ENCODE measurements around the gene ISCU.
"Not testable (repeated sequence)": the region's sequence is repeated elsewhere in the genome, so short reads cannot be mapped to it uniquely, and the experiment has no call there.

ISCU gene

GRCh38 chr12:108543652-108544051 is 18.7 kb upstream of the ISCU start:
- DNase-seq (ENCODE audit: low read depth): peak; percentile 82

GRCh38 chr12:108547686-108548085 is 14.7 kb upstream of the ISCU start:
- no peak for DNase-seq (ENCODE audit: low read depth)

- no peak for DNase-seq (ENCODE audit: low read depth)
Observed at GRCh38 chr12:108548954-108549521, 13.4 kb upstream of the ISCU start.

GRCh38 chr12:108551535-108551934 is 10.9 kb upstream of the ISCU start:
- peak; percentile 63 for DNase-seq (ENCODE audit: low read depth)

GRCh38 chr12:108553799-108554198 is 8.6 kb upstream of the ISCU start:
- DNase-seq (ENCODE audit: low read depth): no peak

GRCh38 chr12:108555383-108555782 is 7.0 kb upstream of the ISCU start:
- not testable (repeated sequence) for DNase-seq (ENCODE audit: low read depth)

- DNase-seq (ENCODE audit: low read depth): no peak
Observed at GRCh38 chr12:108559007-108559655, 3.3 kb upstream of the ISCU start.

GRCh38 chr12:108559748-108560147 is 2.6 kb upstream of the ISCU start:
- DNase-seq (ENCODE audit: low read depth): no peak

GRCh38 chr12:108560321-108560721 is 2.1 kb upstream of the ISCU start:
- no peak for DNase-seq (ENCODE audit: low read depth)

- DNase-seq (ENCODE audit: low read depth): peak; percentile 64
Observed at GRCh38 chr12:108560752-108561719, 1.4 kb upstream of the ISCU start, which contains the start of gene SART3. Gene SART3 (minus strand): TSS chr12:108561173. CDS start chr12:108561154, 19 bp downstream.

- no peak for DNase-seq (ENCODE audit: low read depth)
Observed at GRCh38 chr12:108561852-108562347, 496 bp upstream of the ISCU start.

GRCh38 chr12:108563136-108563803 is 874 bp downstream of the ISCU start:
- peak; percentile 61 for DNase-seq (ENCODE audit: low read depth)

- no peak for DNase-seq (ENCODE audit: low read depth)
Observed at GRCh38 chr12:108563804-108564151, 1.4 kb downstream of the ISCU start.

GRCh38 chr12:108564724-108565123 is 2.3 kb downstream of the ISCU start:
- no peak for DNase-seq (ENCODE audit: low read depth)

- no peak for DNase-seq (ENCODE audit: low read depth)
Observed at GRCh38 chr12:108565146-108565545, 2.8 kb downstream of the ISCU start.

GRCh38 chr12:108565976-108566375 is 3.6 kb downstream of the ISCU start:
- no peak for DNase-seq (ENCODE audit: low read depth)

GRCh38 chr12:108566452-108566851 is 4.1 kb downstream of the ISCU start:
- no peak for DNase-seq (ENCODE audit: low read depth)

- DNase-seq (ENCODE audit: low read depth): no peak
Observed at GRCh38 chr12:108567406-108568337, 5.3 kb downstream of the ISCU start.

- DNase-seq (ENCODE audit: low read depth): no peak
Observed at GRCh38 chr12:108568338-108569154, 6.2 kb downstream of the ISCU start.

Measured in GM04503 (cell line).